HEK293 (cell line): ENCODE data around the gene ETF1.
A peak's percentile ranks its signal among the peaks of the same experiment; 100 is the strongest.

Experiments
- PRDM10 ChIP-seq: fragments of 450-650 bp; formaldehyde crosslinking; IDR thresholded peaks from 2 replicates; pipeline ENCODE4 v1.5.1; 2016; ENCODE audit warnings: missing biosample characterization, missing genetic modification characterization
- PRDM2 ChIP-seq: fragments of 450-650 bp; formaldehyde crosslinking; IDR thresholded peaks from 2 replicates; pipeline ENCODE4 v1.5.1; 2016; ENCODE audit warnings: missing biosample characterization, missing genetic modification characterization, borderline replicate concordance
- SP2 ChIP-seq: fragments of 450-650 bp; formaldehyde crosslinking; IDR thresholded peaks from 2 replicates; pipeline ENCODE4 v1.5.1; 2016; ENCODE audit warnings: missing biosample characterization, missing genetic modification characterization
- SP3 ChIP-seq: fragments of 450-650 bp; formaldehyde crosslinking; IDR thresholded peaks from 2 replicates; pipeline ENCODE4 v1.5.1; 2016; ENCODE audit warnings: missing biosample characterization, missing genetic modification characterization
- TCF7L2 ChIP-seq: IDR thresholded peaks from 2 replicates; pipeline ENCODE4 v1.6.1; 2011; ENCODE audit warnings: low read depth, mild to moderate bottlenecking, inconsistent platforms, low read length, moderate library complexity, borderline replicate concordance
- ZBTB48 ChIP-seq: fragments of 450-650 bp; formaldehyde crosslinking; IDR thresholded peaks from 2 replicates; pipeline ENCODE4 v1.5.1; 2016; ENCODE audit warnings: missing biosample characterization, missing genetic modification characterization
- ZFP41 ChIP-seq: fragments of 450-650 bp; formaldehyde crosslinking; IDR thresholded peaks from 2 replicates; pipeline ENCODE4 v1.5.1; 2016; ENCODE audit warnings: missing biosample characterization, missing genetic modification characterization, borderline replicate concordance
- ZFP69B ChIP-seq: fragments of 450-650 bp; formaldehyde crosslinking; IDR thresholded peaks from 2 replicates; pipeline ENCODE4 v1.5.1; 2016; ENCODE audit warnings: missing biosample characterization, missing genetic modification characterization
- ZNF121 ChIP-seq: fragments of 450-650 bp; formaldehyde crosslinking; IDR thresholded peaks from 2 replicates; pipeline ENCODE4 v1.5.1; 2016; ENCODE audit warnings: missing biosample characterization, missing genetic modification characterization
- ZNF132 ChIP-seq: fragments of 450-650 bp; formaldehyde crosslinking; IDR thresholded peaks from 2 replicates; pipeline ENCODE4 v1.5.1; 2017; ENCODE audit warnings: missing biosample characterization, missing genetic modification characterization, borderline replicate concordance
- ZNF239 ChIP-seq: fragments of 450-650 bp; formaldehyde crosslinking; IDR thresholded peaks from 2 replicates; pipeline ENCODE4 v1.5.1; 2016; ENCODE audit warnings: missing biosample characterization, missing genetic modification characterization
- ZNF311 ChIP-seq: fragments of 450-650 bp; formaldehyde crosslinking; IDR thresholded peaks from 2 replicates; pipeline ENCODE4 v1.5.1; 2017; ENCODE audit warnings: missing biosample characterization, missing genetic modification characterization, borderline replicate concordance
- ZNF350 ChIP-seq: fragments of 450-650 bp; formaldehyde crosslinking; IDR thresholded peaks from 2 replicates; pipeline ENCODE4 v1.5.0; 2017; ENCODE audit warnings: missing biosample characterization, mild to moderate bottlenecking, missing genetic modification characterization
- ZNF530 ChIP-seq: fragments of 450-650 bp; formaldehyde crosslinking; IDR thresholded peaks from 2 replicates; pipeline ENCODE4 v1.5.1; 2016; ENCODE audit warnings: low read depth, missing biosample characterization, missing genetic modification characterization
- ZNF549 ChIP-seq: fragments of 450-650 bp; IDR thresholded peaks from 2 replicates; pipeline ENCODE4 v1.5.1; 2018; ENCODE audit warnings: missing biosample characterization, missing genetic modification characterization, mild to moderate bottlenecking, inconsistent platforms, moderate library complexity
- ZNF580 ChIP-seq: fragments of 450-650 bp; formaldehyde crosslinking; IDR thresholded peaks from 2 replicates; pipeline ENCODE4 v1.5.1; 2016; ENCODE audit warnings: missing biosample characterization, missing genetic modification characterization
- ZNF585B ChIP-seq: fragments of 450-650 bp; formaldehyde crosslinking; IDR thresholded peaks from 2 replicates; pipeline ENCODE4 v1.5.1; 2016; ENCODE audit warnings: missing biosample characterization, missing genetic modification characterization
- ZNF621 ChIP-seq: fragments of 450-650 bp; formaldehyde crosslinking; IDR thresholded peaks from 2 replicates; pipeline ENCODE4 v1.5.1; 2017; ENCODE audit warnings: missing biosample characterization, missing genetic modification characterization
- ZNF624 ChIP-seq: fragments of 450-650 bp; formaldehyde crosslinking; IDR thresholded peaks from 2 replicates; pipeline ENCODE4 v1.5.1; 2017; ENCODE audit warnings: missing biosample characterization, missing genetic modification characterization
- ZNF701 ChIP-seq: fragments of 450-650 bp; formaldehyde crosslinking; IDR thresholded peaks from 2 replicates; pipeline ENCODE4 v1.5.1; 2016; ENCODE audit warnings: missing biosample characterization, missing genetic modification characterization
- ZNF704 ChIP-seq: fragments of 450-650 bp; formaldehyde crosslinking; IDR thresholded peaks from 2 replicates; pipeline ENCODE4 v1.5.1; 2016; ENCODE audit warnings: missing biosample characterization, missing genetic modification characterization
- TF ChIP-seq, protein P1 (sequence below): fragments of 450-650 bp; IDR thresholded peaks from 2 replicates; pipeline ENCODE4 v1.5.1; 2018; ENCODE audit warnings: missing biosample characterization, missing genetic modification characterization
- TF ChIP-seq, protein P2 (sequence below): IDR thresholded peaks from 2 replicates; pipeline ENCODE4 v1.6.1; 2011; ENCODE audit warnings: mild to moderate bottlenecking, low read depth, low read length, borderline replicate concordance
- TF ChIP-seq, protein P3 (sequence below): fragments of 450-650 bp; formaldehyde crosslinking; IDR thresholded peaks from 2 replicates; pipeline ENCODE4 v1.5.1; 2016; ENCODE audit warnings: missing biosample characterization, missing genetic modification characterization

Gene ETF1

DNA sequence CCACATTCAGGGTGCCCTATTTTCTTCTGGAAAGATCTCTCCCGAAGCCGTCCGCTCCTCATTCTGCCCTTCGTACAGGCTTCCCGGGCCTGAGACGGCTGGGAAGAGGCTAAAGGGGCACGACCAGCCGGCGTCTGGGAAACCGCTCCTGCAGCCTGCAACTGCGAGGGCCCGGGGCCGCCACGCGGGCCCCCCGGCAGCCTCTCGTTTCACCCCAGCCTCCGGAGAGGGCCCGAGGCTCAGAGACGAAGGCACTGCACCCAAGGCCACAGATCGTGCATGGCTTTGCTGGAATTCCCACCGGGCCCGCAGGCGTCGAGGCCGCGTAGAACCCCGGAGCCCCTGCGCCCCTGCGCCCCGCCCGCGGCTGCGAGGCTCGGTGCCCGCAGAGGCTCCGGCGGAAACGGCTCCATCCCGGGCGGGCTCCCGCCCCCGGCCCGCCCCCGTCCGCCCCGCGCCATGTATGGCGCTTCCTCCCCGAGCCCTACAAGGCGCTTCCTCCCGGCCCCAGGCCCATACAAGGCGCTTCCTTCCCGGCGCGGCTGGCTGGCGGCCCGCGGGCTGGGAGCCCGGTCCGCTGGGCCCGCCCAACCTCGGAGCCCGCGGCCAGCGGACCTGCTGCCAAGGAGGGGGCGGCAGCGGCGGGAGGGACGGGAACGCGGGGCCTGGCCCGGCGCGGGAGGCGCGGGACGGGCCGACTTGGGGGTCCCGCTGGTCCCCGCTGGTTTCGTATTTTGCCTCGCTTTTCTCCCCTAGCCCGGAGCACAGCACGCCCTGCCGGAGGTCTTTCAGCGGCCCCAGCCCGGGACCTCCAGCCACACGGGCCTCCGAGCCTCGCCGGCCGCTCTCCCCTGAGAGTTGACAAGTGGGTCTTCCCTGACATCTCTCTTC, 51.1 kb downstream of the ETF1 start (continued):
- TF ChIP-seq ZNF624 (tag by site-specific recombination) (no peak), ZFP69B (tag by site-specific recombination) (peak; percentile 28; the same call in 1 of the 2 replicates), ZNF701 (tag by site-specific recombination) (no peak), PRDM2 (tag by site-specific recombination) (no peak), ZNF121 (tag by site-specific recombination) (no peak), SP2 (peak; percentile 62), ZNF580 (no peak), ZFP41 (tag by site-specific recombination) (no peak), PRDM10 (tag by site-specific recombination) (peak; percentile 98), ZNF239 (tag by site-specific recombination) (no peak), ZNF704 (tag by site-specific recombination) (no peak), ZBTB48 (tag by site-specific recombination) (no peak), ZNF132 (tag by site-specific recombination) (no peak), ZNF530 (tag by site-specific recombination) (no peak), ZNF621 (tag by site-specific recombination) (no peak), ZNF549 (tag by site-specific recombination) (no peak), ZNF585B (tag by site-specific recombination) (no peak), ZNF350 (no peak), SP3 (tag by site-specific recombination) (0 out of 2 replicates have a peak, but pooled peaks have one; percentile 11), TCF7L2 (no peak), ZNF311 (no peak)
- TF ChIP-seq, protein P1, sequence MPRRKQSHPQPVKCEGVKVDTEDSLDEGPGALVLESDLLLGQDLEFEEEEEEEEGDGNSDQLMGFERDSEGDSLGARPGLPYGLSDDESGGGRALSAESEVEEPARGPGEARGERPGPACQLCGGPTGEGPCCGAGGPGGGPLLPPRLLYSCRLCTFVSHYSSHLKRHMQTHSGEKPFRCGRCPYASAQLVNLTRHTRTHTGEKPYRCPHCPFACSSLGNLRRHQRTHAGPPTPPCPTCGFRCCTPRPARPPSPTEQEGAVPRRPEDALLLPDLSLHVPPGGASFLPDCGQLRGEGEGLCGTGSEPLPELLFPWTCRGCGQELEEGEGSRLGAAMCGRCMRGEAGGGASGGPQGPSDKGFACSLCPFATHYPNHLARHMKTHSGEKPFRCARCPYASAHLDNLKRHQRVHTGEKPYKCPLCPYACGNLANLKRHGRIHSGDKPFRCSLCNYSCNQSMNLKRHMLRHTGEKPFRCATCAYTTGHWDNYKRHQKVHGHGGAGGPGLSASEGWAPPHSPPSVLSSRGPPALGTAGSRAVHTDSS = no peak
- TF ChIP-seq, protein P2, sequence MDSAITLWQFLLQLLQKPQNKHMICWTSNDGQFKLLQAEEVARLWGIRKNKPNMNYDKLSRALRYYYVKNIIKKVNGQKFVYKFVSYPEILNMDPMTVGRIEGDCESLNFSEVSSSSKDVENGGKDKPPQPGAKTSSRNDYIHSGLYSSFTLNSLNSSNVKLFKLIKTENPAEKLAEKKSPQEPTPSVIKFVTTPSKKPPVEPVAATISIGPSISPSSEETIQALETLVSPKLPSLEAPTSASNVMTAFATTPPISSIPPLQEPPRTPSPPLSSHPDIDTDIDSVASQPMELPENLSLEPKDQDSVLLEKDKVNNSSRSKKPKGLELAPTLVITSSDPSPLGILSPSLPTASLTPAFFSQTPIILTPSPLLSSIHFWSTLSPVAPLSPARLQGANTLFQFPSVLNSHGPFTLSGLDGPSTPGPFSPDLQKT = peak; percentile 100
- TF ChIP-seq, protein P3, sequence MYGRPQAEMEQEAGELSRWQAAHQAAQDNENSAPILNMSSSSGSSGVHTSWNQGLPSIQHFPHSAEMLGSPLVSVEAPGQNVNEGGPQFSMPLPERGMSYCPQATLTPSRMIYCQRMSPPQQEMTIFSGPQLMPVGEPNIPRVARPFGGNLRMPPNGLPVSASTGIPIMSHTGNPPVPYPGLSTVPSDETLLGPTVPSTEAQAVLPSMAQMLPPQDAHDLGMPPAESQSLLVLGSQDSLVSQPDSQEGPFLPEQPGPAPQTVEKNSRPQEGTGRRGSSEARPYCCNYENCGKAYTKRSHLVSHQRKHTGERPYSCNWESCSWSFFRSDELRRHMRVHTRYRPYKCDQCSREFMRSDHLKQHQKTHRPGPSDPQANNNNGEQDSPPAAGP (tag by site-specific recombination) = peak; percentile 48; the same call in 1 of the 2 replicates
